GM13977 (cell line): ENCODE results near the gene ACCSL.

ENCODE experiments used
- DNase-seq: peaks from one replicate; pipeline ENCODE4 v3.0.0; 2012; ENCODE audit warnings: low spot score
- in situ Hi-C: fragments of 300-500 bp; cut with MboI; formaldehyde crosslinking; loops from one replicate; pipeline ENCODE4 v1.12.0; 2022; ENCODE audit warnings: low sequenced_read_pairs, low pct_unique_long_range_greater_than_20kb, mixed read lengths, inconsistent platforms; ENCODE audit not compliant: unreplicated experiment
- TF ChIP-seq, protein P1 (sequence below): IDR thresholded peaks from 2 replicates; pipeline ENCODE4 v1.5.1; 2012; ENCODE audit warnings: mild to moderate bottlenecking, control low read depth; ENCODE audit not compliant: insufficient read depth; ENCODE audit errors: extremely low read depth, missing control alignments

ACCSL gene

DNA sequence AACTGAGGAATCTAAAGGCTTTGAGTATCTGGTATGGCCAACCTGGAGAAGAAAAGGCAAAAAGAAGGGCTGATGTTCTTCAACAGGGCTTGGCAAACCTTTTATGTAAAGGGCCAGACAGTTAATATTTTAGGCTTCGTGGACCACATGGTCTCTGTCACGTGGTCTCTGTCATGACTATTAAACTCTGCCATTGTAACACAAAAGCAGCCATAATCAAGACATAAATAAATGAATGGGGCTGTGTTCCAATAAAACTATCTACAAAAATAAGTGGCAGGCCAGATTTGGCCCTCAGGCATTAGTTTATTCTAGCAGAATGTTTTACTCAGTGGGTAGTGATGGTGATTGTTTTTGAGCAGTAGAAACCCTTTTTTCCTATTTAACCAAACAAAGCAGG, 483 bp upstream of the ACCSL start:
- TF ChIP-seq, protein P1, sequence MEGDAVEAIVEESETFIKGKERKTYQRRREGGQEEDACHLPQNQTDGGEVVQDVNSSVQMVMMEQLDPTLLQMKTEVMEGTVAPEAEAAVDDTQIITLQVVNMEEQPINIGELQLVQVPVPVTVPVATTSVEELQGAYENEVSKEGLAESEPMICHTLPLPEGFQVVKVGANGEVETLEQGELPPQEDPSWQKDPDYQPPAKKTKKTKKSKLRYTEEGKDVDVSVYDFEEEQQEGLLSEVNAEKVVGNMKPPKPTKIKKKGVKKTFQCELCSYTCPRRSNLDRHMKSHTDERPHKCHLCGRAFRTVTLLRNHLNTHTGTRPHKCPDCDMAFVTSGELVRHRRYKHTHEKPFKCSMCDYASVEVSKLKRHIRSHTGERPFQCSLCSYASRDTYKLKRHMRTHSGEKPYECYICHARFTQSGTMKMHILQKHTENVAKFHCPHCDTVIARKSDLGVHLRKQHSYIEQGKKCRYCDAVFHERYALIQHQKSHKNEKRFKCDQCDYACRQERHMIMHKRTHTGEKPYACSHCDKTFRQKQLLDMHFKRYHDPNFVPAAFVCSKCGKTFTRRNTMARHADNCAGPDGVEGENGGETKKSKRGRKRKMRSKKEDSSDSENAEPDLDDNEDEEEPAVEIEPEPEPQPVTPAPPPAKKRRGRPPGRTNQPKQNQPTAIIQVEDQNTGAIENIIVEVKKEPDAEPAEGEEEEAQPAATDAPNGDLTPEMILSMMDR = no peak
- DNase-seq = no peak
- in situ Hi-C loops = no loop called here

- in situ Hi-C loops = no loop called here
- DNase-seq = no peak
- TF ChIP-seq, protein P1 = no peak
Observed at GRCh38 chr11:44049832-44050231, 2.1 kb downstream of the ACCSL start.

- in situ Hi-C loops = no loop called here
- DNase-seq = no peak
Observed at GRCh38 chr11:44051171-44051570, 3.4 kb downstream of the ACCSL start.

GRCh38 chr11:44057340-44057739, 9.6 kb downstream of the ACCSL start:
- no peak for DNase-seq
- TF ChIP-seq, protein P1 = no peak
- in situ Hi-C loops = no loop called here

More at GRCh38 chr11:44051171-44051570, 3.4 kb downstream of the ACCSL start:
- TF ChIP-seq, protein P1 = no peak

GRCh38 chr11:44058275-44058674, 10.5 kb downstream of the ACCSL start:
- TF ChIP-seq, protein P1 = no peak
- DNase-seq = no peak
- in situ Hi-C loops = no loop called here

DNA sequence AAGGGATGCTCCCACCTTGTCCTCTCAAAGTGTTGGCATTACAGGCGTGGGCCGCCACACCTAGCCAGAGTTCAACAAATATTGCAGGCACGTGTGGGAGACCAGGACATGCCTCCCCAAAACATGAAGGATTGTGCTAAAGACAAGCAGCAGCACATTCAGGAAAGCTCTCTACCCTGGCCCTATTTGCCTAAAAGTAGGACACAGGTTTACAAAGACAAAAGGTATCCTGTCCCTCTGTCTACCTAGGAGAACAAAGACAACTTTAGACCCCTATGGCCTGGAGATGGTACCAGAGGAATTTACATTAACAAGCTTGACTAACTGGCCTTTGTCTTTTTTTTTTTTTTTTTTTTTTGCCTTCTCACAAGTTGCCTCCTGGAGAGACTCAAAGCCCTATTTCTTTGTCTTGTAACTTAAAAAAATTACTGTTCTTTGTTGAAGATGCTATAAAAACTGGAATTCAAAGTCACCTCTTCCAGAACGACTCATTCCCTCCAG, 17.4 kb downstream of the ACCSL start:
- in situ Hi-C loops = no loop called here
- TF ChIP-seq, protein P1 = no peak
- DNase-seq = no peak
